GM23338 (cell line): Measurements from ENCODE around the gene FPR1. TPM values are rescaled to one million over a fixed set of nuclear protein-coding genes. Genes with fewer than 3 reads are reported as not detected.

ENCODE experiments used
- ATAC-seq: fragments of 200-7000 bp; cut with Tn5 transposase; 3 replicates; pipeline ENCODE4 v1.9.1; 2020
- DNase-seq: peaks from one replicate; pipeline ENCODE4 v3.0.0-alpha.2; 2015; ENCODE audit warnings: low spot score
- H2AFZ ChIP-seq: fragments of 200-600 bp; sonication (generic); 2 replicates; pipeline ENCODE4 v1.8.0; 2016; ENCODE audit warnings: antibody characterized with exemption, mild to moderate bottlenecking, moderate library complexity
- H3F3A ChIP-seq: fragments of 200-600 bp; sonication (generic); replicated peaks from 2 replicates; pipeline ENCODE4 v1.8.0; 2017; ENCODE audit warnings: antibody characterized with exemption, mixed run types, low read depth
- H3K27ac ChIP-seq: fragments of 200-600 bp; sonication (generic); 2 replicates; pipeline ENCODE4 v1.6.1; 2016; ENCODE audit warnings: low read depth
- H3K27me3 ChIP-seq: fragments of 200-600 bp; sonication (generic); 2 replicates; pipeline ENCODE4 v1.8.0; 2016; ENCODE audit warnings: mild to moderate bottlenecking, mixed run types, moderate library complexity; ENCODE audit not compliant: insufficient read depth
- H3K36me3 ChIP-seq: fragments of 200-600 bp; sonication (generic); 2 replicates; pipeline ENCODE4 v1.8.0; 2016; ENCODE audit warnings: mild to moderate bottlenecking; ENCODE audit not compliant: insufficient read depth
- H3K4me1 ChIP-seq: fragments of 200-600 bp; sonication (generic); 2 replicates; pipeline ENCODE4 v1.8.0; 2016; ENCODE audit warnings: mild to moderate bottlenecking, moderate library complexity; ENCODE audit not compliant: insufficient read depth
- H3K4me2 ChIP-seq: fragments of 200-600 bp; sonication (generic); 2 replicates; pipeline ENCODE4 v1.7.1; 2017; ENCODE audit warnings: mixed run types
- H3K4me3 ChIP-seq: fragments of 200-600 bp; sonication (generic); 2 replicates; pipeline ENCODE4 v1.6.1; 2016; ENCODE audit warnings: mixed run types
- H3K79me2 ChIP-seq: fragments of 200-600 bp; sonication (generic); replicated peaks from 2 replicates; pipeline ENCODE4 v1.8.0; 2017; ENCODE audit warnings: mild to moderate bottlenecking; ENCODE audit not compliant: insufficient read depth
- H3K9me2 ChIP-seq: fragments of 200-600 bp; sonication (generic); 2 replicates; pipeline ENCODE4 v1.8.0; 2017; ENCODE audit not compliant: insufficient read depth
- H4K20me1 ChIP-seq: fragments of 200-600 bp; sonication (generic); replicated peaks from 2 replicates; pipeline ENCODE4 v1.8.0; 2017; ENCODE audit warnings: mild to moderate bottlenecking; ENCODE audit not compliant: insufficient read depth
- H3K27ac Mint-ChIP-seq: 2 replicates; pipeline ENCODE4 v1.8.0; 2020; ENCODE audit warnings: inconsistent platforms, mild to moderate bottlenecking, moderate library complexity, mixed read lengths
- H3K27me3 Mint-ChIP-seq: 3 replicates; pipeline ENCODE4 v1.8.0; 2022; ENCODE audit warnings: low read depth, mild to moderate bottlenecking, moderate library complexity, mixed read lengths, inconsistent platforms; ENCODE audit not compliant: insufficient read depth, poor library complexity
- H3K36me3 Mint-ChIP-seq: 3 replicates; pipeline ENCODE4 v1.8.0; 2021; ENCODE audit warnings: low read depth, mild to moderate bottlenecking, inconsistent platforms, moderate library complexity, mixed read lengths
- H3K4me1 Mint-ChIP-seq: 3 replicates; pipeline ENCODE4 v1.8.0; 2020; ENCODE audit warnings: mild to moderate bottlenecking, inconsistent platforms, mixed read lengths
- H3K4me3 Mint-ChIP-seq: 3 replicates; pipeline ENCODE4 v1.8.0; 2021; ENCODE audit warnings: moderate library complexity, mild to moderate bottlenecking, inconsistent platforms, mixed read lengths
- H3K9me3 Mint-ChIP-seq: 3 replicates; pipeline ENCODE4 v1.8.0; 2020; ENCODE audit warnings: moderate library complexity, mild to moderate bottlenecking, inconsistent platforms, mixed read lengths
- CREB1 ChIP-seq: fragments of 250-450 bp; sonication (Bioruptor Pico); IDR thresholded peaks from 2 replicates; pipeline ENCODE4 v1.5.0; 2020; ENCODE audit warnings: low read depth, mild to moderate bottlenecking, moderate library complexity
- EZH2 ChIP-seq: fragments of 200-600 bp; sonication (generic); IDR thresholded peaks from one replicate; pipeline ENCODE4 v1.8.0; 2017; ENCODE audit warnings: antibody characterized with exemption, mild to moderate bottlenecking, low read depth; ENCODE audit not compliant: unreplicated experiment
- EZH2phosphoT487 ChIP-seq: fragments of 200-600 bp; sonication (generic); IDR thresholded peaks from one replicate; pipeline ENCODE4 v1.8.1; 2018; ENCODE audit warnings: antibody characterized with exemption; ENCODE audit not compliant: unreplicated experiment
- JUNB ChIP-seq: IDR thresholded peaks from one replicate; pipeline ENCODE4 v1.6.1; 2016; ENCODE audit warnings: antibody characterized with exemption; ENCODE audit not compliant: unreplicated experiment
- NANOG ChIP-seq: IDR thresholded peaks from 2 replicates; pipeline ENCODE4 v1.6.1; 2016; ENCODE audit warnings: antibody characterized with exemption, borderline replicate concordance
- POLR2AphosphoS5 ChIP-seq: IDR thresholded peaks from 2 replicates; pipeline ENCODE4 v1.6.1; 2016; ENCODE audit warnings: antibody characterized with exemption, low read depth
- STAT1 ChIP-seq: IDR thresholded peaks from one replicate; pipeline ENCODE4 v1.6.1; 2016; ENCODE audit warnings: antibody characterized with exemption; ENCODE audit not compliant: unreplicated experiment
- polyA plus RNA-seq: library from polyadenylated mRNA; unstranded; fragments of >200 nt; fragmentation: Nextera tagmentation; extraction: Ambion mirVana; gene quantifications from 2 replicates; pipeline ENCODE4 v1.2.1, GENCODE V29; 2016
- total RNA-seq: library from RNA; depleted of rRNA; stranded (reverse); fragments of >200 nt; shearing (Covaris generic); gene quantifications from 2 replicates; pipeline ENCODE4 v1.2.3, GENCODE V29; 2014
- TF ChIP-seq, protein P1 (sequence below): fragments of 250-450 bp; sonication (Bioruptor Pico); IDR thresholded peaks from 2 replicates; pipeline ENCODE4 v1.5.0; 2020; ENCODE audit warnings: mild to moderate bottlenecking, moderate library complexity

FPR1 gene
- total and polyA plus RNA-seq, 2 experiments from 2014 or later: not detected

GRCh38 chr19:51742789-51743188 is 8.9 kb downstream of the FPR1 start:
- no peak overlapping the region for H3K4me2 ChIP-seq
- no peaks in the 10 kb centered on the region for H3K4me1 ChIP-seq

DNA sequence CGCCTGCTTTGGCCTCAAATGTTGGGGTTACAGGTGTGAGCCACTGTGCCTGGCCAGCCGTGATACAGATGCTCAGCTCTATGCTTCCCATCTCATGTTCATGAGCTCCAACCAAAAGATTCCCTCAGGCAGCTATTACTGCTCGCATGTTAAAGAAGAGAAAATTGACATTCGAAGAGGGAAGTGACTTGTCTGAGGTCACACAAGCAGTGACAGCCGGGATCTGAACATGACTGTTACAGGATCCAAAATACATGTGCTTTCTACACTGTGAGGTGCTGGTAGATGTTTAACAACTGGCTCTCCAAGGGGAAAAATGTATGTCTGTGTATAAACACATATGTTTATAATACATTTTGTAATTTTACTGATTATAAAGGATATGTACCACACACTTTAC is 11.3 kb downstream of the FPR1 start:
- H3K4me2 ChIP-seq: no peak overlapping the region
- H3F3A ChIP-seq: no peaks in the 10 kb centered on the region
- ATAC-seq (no peak), DNase-seq (no peak)
- TF ChIP-seq POLR2AphosphoS5: no peak
- TF ChIP-seq JUNB: no peak
- TF ChIP-seq, protein P1, sequence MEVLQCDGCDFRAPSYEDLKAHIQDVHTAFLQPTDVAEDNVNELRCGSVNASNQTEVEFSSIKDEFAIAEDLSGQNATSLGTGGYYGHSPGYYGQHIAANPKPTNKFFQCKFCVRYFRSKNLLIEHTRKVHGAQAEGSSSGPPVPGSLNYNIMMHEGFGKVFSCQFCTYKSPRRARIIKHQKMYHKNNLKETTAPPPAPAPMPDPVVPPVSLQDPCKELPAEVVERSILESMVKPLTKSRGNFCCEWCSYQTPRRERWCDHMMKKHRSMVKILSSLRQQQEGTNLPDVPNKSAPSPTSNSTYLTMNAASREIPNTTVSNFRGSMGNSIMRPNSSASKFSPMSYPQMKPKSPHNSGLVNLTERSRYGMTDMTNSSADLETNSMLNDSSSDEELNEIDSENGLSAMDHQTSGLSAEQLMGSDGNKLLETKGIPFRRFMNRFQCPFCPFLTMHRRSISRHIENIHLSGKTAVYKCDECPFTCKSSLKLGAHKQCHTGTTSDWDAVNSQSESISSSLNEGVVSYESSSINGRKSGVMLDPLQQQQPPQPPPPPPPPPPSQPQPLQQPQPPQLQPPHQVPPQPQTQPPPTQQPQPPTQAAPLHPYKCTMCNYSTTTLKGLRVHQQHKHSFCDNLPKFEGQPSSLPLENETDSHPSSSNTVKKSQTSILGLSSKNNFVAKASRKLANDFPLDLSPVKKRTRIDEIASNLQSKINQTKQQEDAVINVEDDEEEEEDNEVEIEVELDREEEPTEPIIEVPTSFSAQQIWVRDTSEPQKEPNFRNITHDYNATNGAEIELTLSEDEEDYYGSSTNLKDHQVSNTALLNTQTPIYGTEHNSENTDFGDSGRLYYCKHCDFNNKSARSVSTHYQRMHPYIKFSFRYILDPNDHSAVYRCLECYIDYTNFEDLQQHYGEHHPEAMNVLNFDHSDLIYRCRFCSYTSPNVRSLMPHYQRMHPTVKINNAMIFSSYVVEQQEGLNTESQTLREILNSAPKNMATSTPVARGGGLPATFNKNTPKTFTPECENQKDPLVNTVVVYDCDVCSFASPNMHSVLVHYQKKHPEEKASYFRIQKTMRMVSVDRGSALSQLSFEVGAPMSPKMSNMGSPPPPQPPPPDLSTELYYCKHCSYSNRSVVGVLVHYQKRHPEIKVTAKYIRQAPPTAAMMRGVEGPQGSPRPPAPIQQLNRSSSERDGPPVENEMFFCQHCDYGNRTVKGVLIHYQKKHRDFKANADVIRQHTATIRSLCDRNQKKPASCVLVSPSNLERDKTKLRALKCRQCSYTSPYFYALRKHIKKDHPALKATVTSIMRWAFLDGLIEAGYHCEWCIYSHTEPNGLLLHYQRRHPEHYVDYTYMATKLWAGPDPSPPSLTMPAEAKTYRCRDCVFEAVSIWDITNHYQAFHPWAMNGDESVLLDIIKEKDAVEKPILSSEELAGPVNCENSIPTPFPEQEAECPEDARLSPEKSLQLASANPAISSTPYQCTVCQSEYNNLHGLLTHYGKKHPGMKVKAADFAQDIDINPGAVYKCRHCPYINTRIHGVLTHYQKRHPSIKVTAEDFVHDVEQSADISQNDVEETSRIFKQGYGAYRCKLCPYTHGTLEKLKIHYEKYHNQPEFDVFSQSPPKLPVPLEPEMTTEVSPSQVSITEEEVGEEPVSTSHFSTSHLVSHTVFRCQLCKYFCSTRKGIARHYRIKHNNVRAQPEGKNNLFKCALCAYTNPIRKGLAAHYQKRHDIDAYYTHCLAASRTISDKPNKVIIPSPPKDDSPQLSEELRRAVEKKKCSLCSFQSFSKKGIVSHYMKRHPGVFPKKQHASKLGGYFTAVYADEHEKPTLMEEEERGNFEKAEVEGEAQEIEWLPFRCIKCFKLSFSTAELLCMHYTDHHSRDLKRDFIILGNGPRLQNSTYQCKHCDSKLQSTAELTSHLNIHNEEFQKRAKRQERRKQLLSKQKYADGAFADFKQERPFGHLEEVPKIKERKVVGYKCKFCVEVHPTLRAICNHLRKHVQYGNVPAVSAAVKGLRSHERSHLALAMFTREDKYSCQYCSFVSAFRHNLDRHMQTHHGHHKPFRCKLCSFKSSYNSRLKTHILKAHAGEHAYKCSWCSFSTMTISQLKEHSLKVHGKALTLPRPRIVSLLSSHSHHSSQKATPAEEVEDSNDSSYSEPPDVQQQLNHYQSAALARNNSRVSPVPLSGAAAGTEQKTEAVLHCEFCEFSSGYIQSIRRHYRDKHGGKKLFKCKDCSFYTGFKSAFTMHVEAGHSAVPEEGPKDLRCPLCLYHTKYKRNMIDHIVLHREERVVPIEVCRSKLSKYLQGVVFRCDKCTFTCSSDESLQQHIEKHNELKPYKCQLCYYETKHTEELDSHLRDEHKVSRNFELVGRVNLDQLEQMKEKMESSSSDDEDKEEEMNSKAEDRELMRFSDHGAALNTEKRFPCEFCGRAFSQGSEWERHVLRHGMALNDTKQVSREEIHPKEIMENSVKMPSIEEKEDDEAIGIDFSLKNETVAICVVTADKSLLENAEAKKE: no peak
- no peak for TF ChIP-seq CREB1 (CRISPR knock-in tag)
- TF ChIP-seq EZH2phosphoT487: no peak
- TF ChIP-seq EZH2: no peak
- no peak for TF ChIP-seq NANOG
- H3K9me2 ChIP-seq: no peaks in the 10 kb centered on the region
- H3K36me3 ChIP-seq: no peaks in the 10 kb centered on the region
- Mint-ChIP-seq H3K4me1 (no peaks in the 10 kb centered on the region), H3K36me3 (peaks cover 4% of the 10 kb centered on the region; the same call in 2 of the 3 replicates), H3K4me3 (no peak overlapping the region), H3K9me3 (peaks cover 48% of the 10 kb centered on the region), H3K27ac (no peak overlapping the region), H3K27me3 (no peaks in the 10 kb centered on the region)
- no peak overlapping the region for H3K4me3 ChIP-seq
- no peaks in the 10 kb centered on the region for H3K4me1 ChIP-seq
- H3K27ac ChIP-seq: no peak overlapping the region
- no peaks in the 10 kb centered on the region for H3K79me2 ChIP-seq
- no peaks in the 10 kb centered on the region for H4K20me1 ChIP-seq
- H2AFZ ChIP-seq: no peak overlapping the region
- no peaks in the 10 kb centered on the region for H3K27me3 ChIP-seq

More at GRCh38 chr19:51742789-51743188, 8.9 kb downstream of the FPR1 start:
- ATAC-seq (no peak), DNase-seq (no peak)
- Histone ChIP-seq H3K36me3 (no peaks in the 10 kb centered on the region), H3K27me3 (no peaks in the 10 kb centered on the region), H3K79me2 (no peaks in the 10 kb centered on the region), H2AFZ (no peak overlapping the region), H3K27ac (no peak overlapping the region), H3K9me2 (0 out of 2 replicates have a peak, but pooled peaks cover 2% of the 10 kb centered on the region), H4K20me1 (no peaks in the 10 kb centered on the region), H3F3A (no peaks in the 10 kb centered on the region), H3K4me3 (no peak overlapping the region)
- no peaks in the 10 kb centered on the region for H3K4me1 Mint-ChIP-seq
- no peak overlapping the region for H3K27ac Mint-ChIP-seq
- TF ChIP-seq JUNB (no peak), POLR2AphosphoS5 (no peak), STAT1 (no peak)
- H3K9me3 Mint-ChIP-seq: peaks cover 55% of the 10 kb centered on the region
- peaks cover 4% of the 10 kb centered on the region; the same call in 2 of the 3 replicates for H3K36me3 Mint-ChIP-seq
- no peaks in the 10 kb centered on the region for H3K27me3 Mint-ChIP-seq
- no peak overlapping the region for H3K4me3 Mint-ChIP-seq
